Measurements from ENCODE around the gene DTNA.

The DTNA gene

GRCh38 chr18:34840256-34840826, 130.2 kb downstream of the DTNA start:
- H2AFZ ChIP-seq (ENCODE audit: low read depth, low read length) = no peak overlapping the region
- H3K27me3 ChIP-seq (ENCODE audit: control insufficient read depth in 1 of 2, insufficient read depth in 1 of 2, low read length in 2 of 2) = no peaks in the 10 kb centered on the region
- no peak overlapping the region for H2BK5ac ChIP-seq (ENCODE audit: low read depth, low read length, poor library complexity, severe bottlenecking)
- DNase-seq = no peak
- H3K79me1 ChIP-seq (replicated peaks; ENCODE audit: low read length, poor library complexity, severe bottlenecking) = no peaks in the 10 kb centered on the region
- H4K91ac ChIP-seq (ENCODE audit: low read length) = no peak overlapping the region
- H3K9ac ChIP-seq (ENCODE audit: low read length) = no peak overlapping the region
- H2BK12ac ChIP-seq (ENCODE audit: low read length in 2 of 2) = no peak overlapping the region
- 70% methylated on average over 2 of the region's 2 CpGs for WGBS
- no peak overlapping the region for H3K23ac ChIP-seq (ENCODE audit: low read length in 2 of 2)
- H3K18ac ChIP-seq (ENCODE audit: low read depth in 1 of 2, low read length in 2 of 2) = no peak overlapping the region
- no peak overlapping the region for H2BK120ac ChIP-seq (ENCODE audit: low read depth, low read length)
- no peaks in the 10 kb centered on the region for H3K9me3 ChIP-seq (ENCODE audit: control insufficient read depth, low read length)
- H3K36me3 ChIP-seq (ENCODE audit: control insufficient read depth in 1 of 2, insufficient read depth in 2 of 2, low read depth in 1 of 2, low read length in 2 of 2) = peaks cover 0 to 23% of the 10 kb centered on the region in 2 experiments
- no peaks in the 10 kb centered on the region for H3K4me1 ChIP-seq (ENCODE audit: control insufficient read depth, insufficient read depth, low read depth, low read length)
- no peak overlapping the region for H4K8ac ChIP-seq (ENCODE audit: low read length)
- H2AK5ac ChIP-seq (ENCODE audit: low read length, severe bottlenecking) = no peak overlapping the region
- H3K4me3 ChIP-seq (ENCODE audit: insufficient read depth in 1 of 2, low read depth in 1 of 2, low read length in 2 of 2) = no peak overlapping the region
- H3K27ac ChIP-seq (ENCODE audit: low read length, poor library complexity, severe bottlenecking) = no peak overlapping the region
- H3K4ac ChIP-seq (ENCODE audit: low read depth in 1 of 2, low read length in 2 of 2) = no peak overlapping the region
- no peak overlapping the region for H3K14ac ChIP-seq (ENCODE audit: low read length in 2 of 2)
- no peak overlapping the region for H2BK15ac ChIP-seq (ENCODE audit: low read depth, poor library complexity, severe bottlenecking)
- no peak overlapping the region for H3K4me2 ChIP-seq (ENCODE audit: low read length, poor library complexity, severe bottlenecking)

- no peak overlapping the region for H2BK15ac ChIP-seq (ENCODE audit: low read depth, poor library complexity, severe bottlenecking)
- H3K27me3 ChIP-seq (ENCODE audit: control insufficient read depth in 1 of 2, insufficient read depth in 1 of 2, low read length in 2 of 2) = no peaks in the 10 kb centered on the region
- no peak overlapping the region for H3K4me3 ChIP-seq (ENCODE audit: insufficient read depth in 1 of 2, low read depth in 1 of 2, low read length in 2 of 2)
- no peak for DNase-seq
- no peak overlapping the region for H2BK5ac ChIP-seq (ENCODE audit: low read depth, low read length, poor library complexity, severe bottlenecking)
- no peak overlapping the region for H3K4me2 ChIP-seq (ENCODE audit: low read length, poor library complexity, severe bottlenecking)
- H3K4me1 ChIP-seq (ENCODE audit: control insufficient read depth, insufficient read depth, low read depth, low read length) = no peaks in the 10 kb centered on the region
- no peaks in the 10 kb centered on the region for H3K9me3 ChIP-seq (ENCODE audit: control insufficient read depth, low read length)
- no peak overlapping the region for H4K8ac ChIP-seq (ENCODE audit: low read length)
- no peak overlapping the region for H2AK5ac ChIP-seq (ENCODE audit: low read length, severe bottlenecking)
- no peaks in the 10 kb centered on the region for H3K79me1 ChIP-seq (replicated peaks; ENCODE audit: low read length, poor library complexity, severe bottlenecking)
- H2BK12ac ChIP-seq (ENCODE audit: low read length in 2 of 2) = no peak overlapping the region
- no peak overlapping the region for H3K4ac ChIP-seq (ENCODE audit: low read depth in 1 of 2, low read length in 2 of 2)
- no peak overlapping the region for H3K9ac ChIP-seq (ENCODE audit: low read length)
- no peak overlapping the region for H3K18ac ChIP-seq (ENCODE audit: low read depth in 1 of 2, low read length in 2 of 2)
- no peak overlapping the region for H2BK120ac ChIP-seq (ENCODE audit: low read depth, low read length)
- H2AFZ ChIP-seq (ENCODE audit: low read depth, low read length) = no peak overlapping the region
- H3K23ac ChIP-seq (ENCODE audit: low read length in 2 of 2) = no peak overlapping the region
- H4K91ac ChIP-seq (ENCODE audit: low read length) = no peak overlapping the region
- no peak overlapping the region for H3K27ac ChIP-seq (ENCODE audit: low read length, poor library complexity, severe bottlenecking)
- no peak overlapping the region for H3K14ac ChIP-seq (ENCODE audit: low read length in 2 of 2)
- H3K36me3 ChIP-seq (ENCODE audit: control insufficient read depth in 1 of 2, insufficient read depth in 2 of 2, low read depth in 1 of 2, low read length in 2 of 2) = peaks cover 0 to 29% of the 10 kb centered on the region in 2 experiments
These were observed 131.8 kb downstream of the DTNA start for GRCh38 chr18:34841891-34842290.

- no peak overlapping the region for H3K18ac ChIP-seq (ENCODE audit: low read depth in 1 of 2, low read length in 2 of 2)
- no peak overlapping the region for H2BK120ac ChIP-seq (ENCODE audit: low read depth, low read length)
- H3K36me3 ChIP-seq (ENCODE audit: control insufficient read depth in 1 of 2, insufficient read depth in 2 of 2, low read depth in 1 of 2, low read length in 2 of 2) = peaks cover 0 to 43% of the 10 kb centered on the region in 2 experiments
- DNase-seq = no peak
- H2AFZ ChIP-seq (ENCODE audit: low read depth, low read length) = no peak overlapping the region
- H3K79me1 ChIP-seq (replicated peaks; ENCODE audit: low read length, poor library complexity, severe bottlenecking) = no peaks in the 10 kb centered on the region
- no peaks in the 10 kb centered on the region for H3K9me3 ChIP-seq (ENCODE audit: control insufficient read depth, low read length)
- no peak overlapping the region for H4K8ac ChIP-seq (ENCODE audit: low read length)
- no peak overlapping the region for H2AK5ac ChIP-seq (ENCODE audit: low read length, severe bottlenecking)
- 88% methylated on average over 1 of the region's 1 CpG for WGBS
- H3K4me1 ChIP-seq (ENCODE audit: control insufficient read depth, insufficient read depth, low read depth, low read length) = no peaks in the 10 kb centered on the region
- H3K27me3 ChIP-seq (ENCODE audit: control insufficient read depth in 1 of 2, insufficient read depth in 1 of 2, low read length in 2 of 2) = no peaks in the 10 kb centered on the region
- no peak overlapping the region for H2BK5ac ChIP-seq (ENCODE audit: low read depth, low read length, poor library complexity, severe bottlenecking)
- H2BK12ac ChIP-seq (ENCODE audit: low read length in 2 of 2) = no peak overlapping the region
- H3K4ac ChIP-seq (ENCODE audit: low read depth in 1 of 2, low read length in 2 of 2) = no peak overlapping the region
- H2BK15ac ChIP-seq (ENCODE audit: low read depth, poor library complexity, severe bottlenecking) = no peak overlapping the region
- H3K23ac ChIP-seq (ENCODE audit: low read length in 2 of 2) = no peak overlapping the region
- H3K9ac ChIP-seq (ENCODE audit: low read length) = no peak overlapping the region
- H3K4me2 ChIP-seq (ENCODE audit: low read length, poor library complexity, severe bottlenecking) = no peak overlapping the region
- H3K4me3 ChIP-seq (ENCODE audit: insufficient read depth in 1 of 2, low read depth in 1 of 2, low read length in 2 of 2) = no peak overlapping the region
- H4K91ac ChIP-seq (ENCODE audit: low read length) = no peak overlapping the region
- H3K14ac ChIP-seq (ENCODE audit: low read length in 2 of 2) = no peak overlapping the region
- H3K27ac ChIP-seq (ENCODE audit: low read length, poor library complexity, severe bottlenecking) = no peak overlapping the region
These were observed 134.0 kb downstream of the DTNA start for GRCh38 chr18:34844072-34844471.

- no peak overlapping the region for H3K4me2 ChIP-seq (ENCODE audit: low read length, poor library complexity, severe bottlenecking)
- H3K36me3 ChIP-seq (ENCODE audit: control insufficient read depth in 1 of 2, insufficient read depth in 2 of 2, low read depth in 1 of 2, low read length in 2 of 2) = peaks cover 0 to 45% of the 10 kb centered on the region in 2 experiments
- H3K27me3 ChIP-seq (ENCODE audit: control insufficient read depth in 1 of 2, insufficient read depth in 1 of 2, low read length in 2 of 2) = no peaks in the 10 kb centered on the region
- H2BK5ac ChIP-seq (ENCODE audit: low read depth, low read length, poor library complexity, severe bottlenecking) = no peak overlapping the region
- no peaks in the 10 kb centered on the region for H3K79me1 ChIP-seq (replicated peaks; ENCODE audit: low read length, poor library complexity, severe bottlenecking)
- no peaks in the 10 kb centered on the region for H3K4me1 ChIP-seq (ENCODE audit: control insufficient read depth, insufficient read depth, low read depth, low read length)
- WGBS = 91% methylated on average over 2 of the region's 5 CpGs
- H4K8ac ChIP-seq (ENCODE audit: low read length) = no peak overlapping the region
- H3K4ac ChIP-seq (ENCODE audit: low read depth in 1 of 2, low read length in 2 of 2) = no peak overlapping the region
- H3K23ac ChIP-seq (ENCODE audit: low read length in 2 of 2) = no peak overlapping the region
- no peak overlapping the region for H2BK12ac ChIP-seq (ENCODE audit: low read length in 2 of 2)
- no peaks in the 10 kb centered on the region for H3K9me3 ChIP-seq (ENCODE audit: control insufficient read depth, low read length)
- no peak overlapping the region for H4K91ac ChIP-seq (ENCODE audit: low read length)
- no peak overlapping the region for H3K18ac ChIP-seq (ENCODE audit: low read depth in 1 of 2, low read length in 2 of 2)
- no peak overlapping the region for H3K9ac ChIP-seq (ENCODE audit: low read length)
- H3K14ac ChIP-seq (ENCODE audit: low read length in 2 of 2) = no peak overlapping the region
- no peak overlapping the region for H2AK5ac ChIP-seq (ENCODE audit: low read length, severe bottlenecking)
- no peak overlapping the region for H3K27ac ChIP-seq (ENCODE audit: low read length, poor library complexity, severe bottlenecking)
- DNase-seq = no peak
- no peak overlapping the region for H2BK15ac ChIP-seq (ENCODE audit: low read depth, poor library complexity, severe bottlenecking)
- no peak overlapping the region for H2AFZ ChIP-seq (ENCODE audit: low read depth, low read length)
- H2BK120ac ChIP-seq (ENCODE audit: low read depth, low read length) = no peak overlapping the region
- H3K4me3 ChIP-seq (ENCODE audit: insufficient read depth in 1 of 2, low read depth in 1 of 2, low read length in 2 of 2) = no peak overlapping the region
These were observed 134.8 kb downstream of the DTNA start for GRCh38 chr18:34844732-34845459.
